Esophagus squamous epithelium (tissue), 4 donors: ENCODE data around the gene TESK2.

Source experiments
- CTCF ChIP-seq, 6 experiments: fragments of 450-650 bp in 4 of 6; fragments of 200-600 bp in 2 of 6; sonication (generic) in 2 of 6; IDR thresholded peaks; one replicate each; pipeline ENCODE4 v1.5.1; 2016 to 2019; ENCODE audit warnings: antibody characterized with exemption in 6 of 6, mild to moderate bottlenecking in 4 of 6, moderate library complexity in 4 of 6
- POLR2A ChIP-seq, 4 donors: fragments of 450-650 bp; IDR thresholded peaks; one replicate each; pipeline ENCODE4 v1.6.1; 2017; ENCODE audit warnings: antibody characterized with exemption in 4 of 4, mild to moderate bottlenecking in 4 of 4, moderate library complexity in 3 of 4

GRCh38 chr1:45319761-45320160 is 171.2 kb downstream of the TESK2 start:
- TF ChIP-seq CTCF (IDR thresholded peaks at IDR 0.05) = no peak
- no peak for TF ChIP-seq POLR2A (IDR thresholded peaks at IDR 0.05)
